Activated CD4-positive, CD25-positive, alpha-beta regulatory T cell (primary cell): ENCODE measurements around the gene TEDC1.

Experiments used
- DNase-seq, 4 experiments: peaks; one replicate each; lab custom pipeline; 2025; lab: John Stamatoyannopoulos, UW

Gene TEDC1

GRCh38 chr14:105490572-105491365 lies at the start of gene TEDC1:
TSS of gene TEDC1 (plus strand) at chr14:105491246. CDS start at chr14:105491376, 130 bp downstream.
- peak; percentile 97 to 100 (median 99) for DNase-seq

- no peak for DNase-seq
Measured at GRCh38 chr14:105442125-105442524, 48.9 kb upstream of the TEDC1 start.

GRCh38 chr14:105442834-105443233 lies 48.2 kb upstream of the TEDC1 start:
- DNase-seq, result no peak

- no peak for DNase-seq
Measured at GRCh38 chr14:105444859-105445258, 46.2 kb upstream of the TEDC1 start.

- DNase-seq, result no peak
Measured at GRCh38 chr14:105445290-105445689, 45.8 kb upstream of the TEDC1 start.

GRCh38 chr14:105445901-105446845 lies 44.9 kb upstream of the TEDC1 start:
- DNase-seq, result no peak

- DNase-seq, result no peak
Measured at GRCh38 chr14:105446971-105447370, 44.1 kb upstream of the TEDC1 start.

- DNase-seq, result no peak
Measured at GRCh38 chr14:105447651-105448640, 43.1 kb upstream of the TEDC1 start.

GRCh38 chr14:105448706-105449111 lies 42.3 kb upstream of the TEDC1 start:
- peak; percentile 18 to 56 (median 35) for DNase-seq

- DNase-seq, result no peak
Measured at GRCh38 chr14:105449276-105450122, 41.5 kb upstream of the TEDC1 start.

- no peak for DNase-seq
Measured at GRCh38 chr14:105450123-105450505, 40.9 kb upstream of the TEDC1 start.

- no peak for DNase-seq
Measured at GRCh38 chr14:105450864-105451720, 40.0 kb upstream of the TEDC1 start.

GRCh38 chr14:105452963-105453362 lies 38.1 kb upstream of the TEDC1 start:
- no peak for DNase-seq

- DNase-seq, result no peak
Measured at GRCh38 chr14:105453847-105454246, 37.2 kb upstream of the TEDC1 start.

GRCh38 chr14:105455086-105455640 lies 35.9 kb upstream of the TEDC1 start:
- no peak for DNase-seq

- DNase-seq, result no peak
Measured at GRCh38 chr14:105455766-105456660, 35.0 kb upstream of the TEDC1 start.

- no peak for DNase-seq
Measured at GRCh38 chr14:105456736-105457617, 34.1 kb upstream of the TEDC1 start.
